ENCODE measurements around the gene OTUD5. TPM values are rescaled to one million over a fixed set of nuclear protein-coding genes. Genes with fewer than 3 reads are reported as not detected.

Gene OTUD5
- total RNA-seq, 1 experiment from 2014 or later, result 62.5 TPM

DNA sequence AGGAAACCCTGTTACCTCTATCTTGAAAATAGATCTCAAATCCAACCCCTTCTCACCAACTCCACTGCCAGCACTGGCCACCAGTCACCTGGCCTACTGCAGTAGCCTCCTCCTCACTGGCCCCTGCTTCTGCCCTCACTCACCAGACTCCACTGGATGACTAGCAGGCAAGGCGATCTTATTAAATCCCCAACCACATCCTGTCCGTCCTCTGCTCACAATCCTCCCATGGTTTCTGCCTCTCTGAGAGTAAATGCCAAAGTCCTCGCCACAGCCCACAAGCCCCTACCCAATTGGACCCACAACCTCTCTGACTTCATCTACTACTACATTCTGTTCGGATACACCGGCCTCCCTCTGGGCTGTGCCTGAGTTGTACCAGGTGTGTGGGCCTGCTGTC lies 33.1 kb downstream of the OTUD5 start:
- no peak overlapping the region for H3K9ac ChIP-seq (ENCODE audit: extremely low read depth, insufficient read length, low read length)
- no peak overlapping the region for H4K8ac ChIP-seq (replicated peaks; ENCODE audit: insufficient read length, low read depth, low read length)
- no peak overlapping the region for H3K27ac ChIP-seq (ENCODE audit: insufficient read length, low read depth, low read length)
- no peaks in the 10 kb centered on the region for H4K20me1 ChIP-seq (ENCODE audit: control insufficient read depth, insufficient read depth, insufficient read length)
- H4K5ac ChIP-seq (ENCODE audit: insufficient read length, low read depth, low read length), result no peak overlapping the region
- H3K4me3 Mint-ChIP-seq, result no peak overlapping the region
- H3K18ac ChIP-seq (ENCODE audit: insufficient read length, low read depth, low read length), result no peak overlapping the region
- H2BK12ac ChIP-seq (ENCODE audit: insufficient read length, low read depth, low read length), result no peak overlapping the region
- no peak overlapping the region for H2BK120ac ChIP-seq (ENCODE audit: low read depth, low read length, poor library complexity, severe bottlenecking)
- no peak overlapping the region for H3T11ph ChIP-seq (ENCODE audit: low read length)
- H4K91ac ChIP-seq (ENCODE audit: insufficient read length, low read depth, low read length), result no peak overlapping the region
- no peak overlapping the region for H3K14ac ChIP-seq (ENCODE audit: insufficient read depth, low read length)
- peak overlapping the region; percentile 87 for H2BK5ac ChIP-seq (ENCODE audit: insufficient read length, low read length)
- H3K36me3 Mint-ChIP-seq (ENCODE audit: insufficient read depth in 1 of 3, low read depth in 3 of 3), result peaks cover 27 to 50% (median 37%) of the 10 kb centered on the region in 3 experiments
- H3K27ac Mint-ChIP-seq, result peak overlapping the region; percentile 76 to 82 (median 77)
- H3K23me2 ChIP-seq (ENCODE audit: insufficient read length, low read depth, low read length, poor library complexity, severe bottlenecking), result peaks cover 4% of the 10 kb centered on the region
- H3K4ac ChIP-seq (ENCODE audit: low read depth, low read length), result no peak overlapping the region
- peak overlapping the region; percentile 84; the same call in 1 of the 2 replicates for H2BK15ac ChIP-seq (ENCODE audit: low read depth, low read length)
- H3K56ac ChIP-seq (ENCODE audit: insufficient read length, low read depth, low read length), result no peak overlapping the region
- no CpG with 5 or more reads among the region's 5 CpGs for WGBS (ENCODE audit: extremely low coverage, insufficient read length, low lambda C conversion rate)
- H3K23ac ChIP-seq (ENCODE audit: insufficient read length, low read depth, low read length), result no peak overlapping the region
- H3K9me3 ChIP-seq (ENCODE audit: control insufficient read depth, low read depth, low read length), result no peaks in the 10 kb centered on the region
- no peak overlapping the region for H2AK5ac ChIP-seq (ENCODE audit: insufficient read length, low read length)
- peaks cover 69 to 85% of the 10 kb centered on the region in 2 experiments for H3K9me3 Mint-ChIP-seq
- no peaks in the 10 kb centered on the region for H3K27me3 Mint-ChIP-seq (ENCODE audit: low read depth)
- no peak for DNase-seq
- peaks cover 10% of the 10 kb centered on the region; the same call in 1 of the 2 replicates for H3K79me2 ChIP-seq (ENCODE audit: insufficient read depth, low read length)
- H3K4me1 ChIP-seq (ENCODE audit: insufficient read depth, low read length), result peaks cover 23% of the 10 kb centered on the region; the same call in 1 of the 2 replicates
- TF ChIP-seq, protein P1, sequence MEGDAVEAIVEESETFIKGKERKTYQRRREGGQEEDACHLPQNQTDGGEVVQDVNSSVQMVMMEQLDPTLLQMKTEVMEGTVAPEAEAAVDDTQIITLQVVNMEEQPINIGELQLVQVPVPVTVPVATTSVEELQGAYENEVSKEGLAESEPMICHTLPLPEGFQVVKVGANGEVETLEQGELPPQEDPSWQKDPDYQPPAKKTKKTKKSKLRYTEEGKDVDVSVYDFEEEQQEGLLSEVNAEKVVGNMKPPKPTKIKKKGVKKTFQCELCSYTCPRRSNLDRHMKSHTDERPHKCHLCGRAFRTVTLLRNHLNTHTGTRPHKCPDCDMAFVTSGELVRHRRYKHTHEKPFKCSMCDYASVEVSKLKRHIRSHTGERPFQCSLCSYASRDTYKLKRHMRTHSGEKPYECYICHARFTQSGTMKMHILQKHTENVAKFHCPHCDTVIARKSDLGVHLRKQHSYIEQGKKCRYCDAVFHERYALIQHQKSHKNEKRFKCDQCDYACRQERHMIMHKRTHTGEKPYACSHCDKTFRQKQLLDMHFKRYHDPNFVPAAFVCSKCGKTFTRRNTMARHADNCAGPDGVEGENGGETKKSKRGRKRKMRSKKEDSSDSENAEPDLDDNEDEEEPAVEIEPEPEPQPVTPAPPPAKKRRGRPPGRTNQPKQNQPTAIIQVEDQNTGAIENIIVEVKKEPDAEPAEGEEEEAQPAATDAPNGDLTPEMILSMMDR (conservative IDR thresholded peaks at IDR 0.05), result no peak
- H3K79me1 ChIP-seq (ENCODE audit: insufficient read depth, low read depth, low read length, poor library complexity, severe bottlenecking), result peaks cover 3% of the 10 kb centered on the region
- H2AFZ ChIP-seq (ENCODE audit: low read length), result no peak overlapping the region
- no peak overlapping the region for H3K4me2 ChIP-seq (ENCODE audit: insufficient read depth, insufficient read length, low read length)
- H3K27me3 ChIP-seq (ENCODE audit: insufficient read depth, low read length), result no peaks in the 10 kb centered on the region
- H2BK20ac ChIP-seq (ENCODE audit: low read depth, low read length, poor library complexity, severe bottlenecking), result no peak overlapping the region
- H3K4me1 Mint-ChIP-seq, result peaks cover 42 to 55% of the 10 kb centered on the region in 2 experiments
